ENCODE measurements around the gene LRG1.

- TF ChIP-seq POLR2A (IDR thresholded peaks at IDR 0.05), result no peak
- no peak for TF ChIP-seq CTCF (IDR thresholded peaks at IDR 0.05)
Measured at GRCh38 chr19:4586245-4586644, 46.4 kb upstream of the LRG1 start.

All from adrenal gland (tissue), 5 donors.